Parathyroid adenoma (tissue), 2 donors: ENCODE results near the gene LSMEM2.
"Not testable (repeated sequence)": the region's sequence is repeated elsewhere in the genome, so short reads cannot be mapped to it uniquely, and the experiment has no call there.

ENCODE experiments used
- H2AFZ ChIP-seq: fragments of 300-600 bp; sonication (generic); one replicate; pipeline ENCODE4 v1.7.0; 2017; ENCODE audit warnings: antibody characterized with exemption, mild to moderate bottlenecking
- H3K27ac ChIP-seq: fragments of 300-600 bp; sonication (generic); one replicate; pipeline ENCODE4 v1.7.0; 2017
- H3K27me3 ChIP-seq: fragments of 300-600 bp; sonication (generic); one replicate; pipeline ENCODE4 v1.7.0; 2017; ENCODE audit warnings: low read length; ENCODE audit not compliant: control insufficient read depth, insufficient read depth
- H3K36me3 ChIP-seq: fragments of 300-600 bp; sonication (generic); one replicate; pipeline ENCODE4 v1.7.0; 2017; ENCODE audit warnings: low read length; ENCODE audit not compliant: control insufficient read depth, insufficient read depth
- H3K4me1 ChIP-seq: fragments of 300-600 bp; sonication (generic); one replicate; pipeline ENCODE4 v1.7.0; 2017; ENCODE audit warnings: control low read depth
- H3K4me2 ChIP-seq: fragments of 300-600 bp; sonication (generic); one replicate; pipeline ENCODE4 v1.7.0; 2017; ENCODE audit warnings: low read length
- H3K4me3 ChIP-seq: fragments of 300-600 bp; sonication (generic); one replicate; pipeline ENCODE4 v1.7.0; 2017; ENCODE audit warnings: low read depth, low read length
- H3K79me2 ChIP-seq: fragments of 300-600 bp; sonication (generic); one replicate; pipeline ENCODE4 v1.7.0; 2017; ENCODE audit warnings: control low read depth
- H3K9ac ChIP-seq: fragments of 300-600 bp; sonication (generic); one replicate; pipeline ENCODE4 v1.7.0; 2017; ENCODE audit warnings: mild to moderate bottlenecking
- H3K9me3 ChIP-seq: fragments of 300-600 bp; sonication (generic); one replicate; pipeline ENCODE4 v1.7.0; 2017; ENCODE audit warnings: low read length; ENCODE audit not compliant: control insufficient read depth
- CTCF ChIP-seq: fragments of 300-600 bp; sonication (generic); IDR thresholded peaks from one replicate; pipeline ENCODE4 v1.7.0; 2017; ENCODE audit warnings: antibody characterized with exemption, mild to moderate bottlenecking
- donor health status: primary hyperparathyroidism.

The LSMEM2 gene

DNA sequence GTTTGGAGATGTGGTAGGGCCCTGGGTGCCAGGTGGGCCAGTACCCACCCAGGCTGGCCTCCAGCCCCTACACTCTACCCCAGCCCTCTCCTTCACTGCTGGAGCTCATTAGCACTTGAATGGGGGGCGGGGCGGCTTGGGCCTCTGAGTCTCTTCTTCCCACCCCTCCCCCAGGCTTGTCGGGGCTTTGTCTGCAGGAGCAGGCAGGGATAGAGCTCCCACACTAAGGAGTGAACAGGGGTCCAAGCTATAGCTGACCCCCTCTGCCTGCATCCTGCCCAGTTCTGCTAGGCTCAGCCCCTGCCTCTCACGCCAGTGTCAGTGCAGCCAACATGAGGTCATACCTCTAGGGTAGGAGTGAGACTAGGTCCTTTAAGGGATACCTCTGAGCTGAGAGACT is 37.7 kb upstream of the LSMEM2 start:
- Histone ChIP-seq H3K27me3 (no peaks in the 10 kb centered on the region), H3K9me3 (no peaks in the 10 kb centered on the region), H3K79me2 (peaks cover 83% of the 10 kb centered on the region), H3K9ac (no peak overlapping the region), H3K36me3 (no peaks in the 10 kb centered on the region), H2AFZ (no peak overlapping the region), H3K4me3 (no peak overlapping the region), H3K4me2 (no peak overlapping the region), H3K27ac (peak overlapping the region; percentile 45), H3K4me1 (peaks cover 55% of the 10 kb centered on the region)
- no peak for TF ChIP-seq CTCF

DNA sequence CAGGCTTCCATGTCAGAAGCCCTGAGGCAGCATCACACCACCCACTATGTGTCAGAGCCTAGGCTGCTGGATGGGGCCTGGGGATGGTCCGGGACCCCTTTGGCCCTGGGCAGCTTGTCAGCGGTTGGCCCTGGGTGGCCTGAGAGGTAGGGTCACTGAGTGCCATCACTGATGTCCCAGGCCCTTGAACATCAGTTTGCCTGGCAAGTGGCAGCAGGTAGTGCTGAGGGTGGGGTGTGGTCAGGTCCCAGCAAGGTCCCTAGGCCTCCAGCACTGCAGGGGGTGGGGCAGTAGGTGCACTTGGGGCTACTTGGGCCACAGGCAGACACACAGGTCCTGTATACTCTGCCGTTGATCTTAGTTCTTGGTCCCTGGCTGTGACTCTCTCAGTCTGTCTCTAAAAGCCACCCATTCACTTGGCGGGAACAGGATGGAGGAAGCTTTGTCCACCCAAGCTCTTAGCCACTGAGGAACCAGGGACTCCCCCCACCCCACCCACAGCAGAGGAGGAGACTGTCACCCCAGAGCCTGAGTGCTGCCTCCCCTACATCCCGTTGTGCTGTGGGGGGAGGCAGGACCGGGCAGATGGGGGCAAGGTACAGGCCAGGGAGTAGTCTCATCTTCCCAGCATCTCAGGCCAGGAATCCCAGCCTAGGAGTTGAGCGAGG is 37.0 kb upstream of the LSMEM2 start:
- Histone ChIP-seq H3K4me2 (no peak overlapping the region), H3K27me3 (no peaks in the 10 kb centered on the region), H2AFZ (no peak overlapping the region), H3K4me1 (peaks cover 62% of the 10 kb centered on the region), H3K79me2 (peaks cover 76% of the 10 kb centered on the region), H3K4me3 (no peak overlapping the region), H3K36me3 (no peaks in the 10 kb centered on the region), H3K9ac (no peak overlapping the region), H3K27ac (peak overlapping the region; percentile 45), H3K9me3 (no peaks in the 10 kb centered on the region)
- TF ChIP-seq CTCF: no peak

GRCh38 chr3:50242381-50242770 is 36.5 kb upstream of the LSMEM2 start:
- no peaks in the 10 kb centered on the region for H3K36me3 ChIP-seq
- no peak overlapping the region for H3K4me3 ChIP-seq
- H3K79me2 ChIP-seq: peaks cover 75% of the 10 kb centered on the region
- no peak overlapping the region for H3K9ac ChIP-seq
- peaks cover 67% of the 10 kb centered on the region for H3K4me1 ChIP-seq
- no peak for TF ChIP-seq CTCF
- no peak overlapping the region for H3K4me2 ChIP-seq
- H2AFZ ChIP-seq: no peak overlapping the region
- H3K27me3 ChIP-seq: no peaks in the 10 kb centered on the region
- peak overlapping the region; percentile 97 for H3K27ac ChIP-seq
- no peaks in the 10 kb centered on the region for H3K9me3 ChIP-seq

GRCh38 chr3:50242851-50243542 is 35.9 kb upstream of the LSMEM2 start:
- H3K9me3 ChIP-seq: no peaks in the 10 kb centered on the region
- no peak overlapping the region for H3K4me2 ChIP-seq
- no peak overlapping the region for H2AFZ ChIP-seq
- no peaks in the 10 kb centered on the region for H3K36me3 ChIP-seq
- peaks cover 73% of the 10 kb centered on the region for H3K4me1 ChIP-seq
- peak overlapping the region; percentile 97 for H3K27ac ChIP-seq
- no peak for TF ChIP-seq CTCF
- no peak overlapping the region for H3K9ac ChIP-seq
- H3K27me3 ChIP-seq: no peaks in the 10 kb centered on the region
- no peak overlapping the region for H3K4me3 ChIP-seq
- peaks cover 77% of the 10 kb centered on the region for H3K79me2 ChIP-seq

DNA sequence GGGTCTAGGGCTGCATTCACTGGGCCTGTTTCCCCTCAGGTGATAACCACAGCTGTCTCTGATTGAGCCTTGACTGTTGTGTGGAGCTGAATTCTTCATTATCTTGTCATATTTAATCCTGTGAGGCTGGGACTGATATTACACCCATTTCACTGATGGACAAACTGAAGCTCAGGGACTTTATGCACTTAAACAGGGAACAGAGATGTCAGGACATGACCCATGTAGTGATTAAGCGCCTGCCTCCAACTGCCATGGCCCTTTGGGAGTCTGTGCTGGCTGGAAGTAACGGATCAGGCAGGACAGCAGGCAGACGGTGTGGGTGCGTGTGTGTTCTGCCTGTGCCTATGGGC is 35.4 kb upstream of the LSMEM2 start:
- no peaks in the 10 kb centered on the region for H3K36me3 ChIP-seq
- H3K9ac ChIP-seq: no peak overlapping the region
- H3K4me3 ChIP-seq: no peak overlapping the region
- no peaks in the 10 kb centered on the region for H3K27me3 ChIP-seq
- no peaks in the 10 kb centered on the region for H3K9me3 ChIP-seq
- peaks cover 73% of the 10 kb centered on the region for H3K4me1 ChIP-seq
- H3K4me2 ChIP-seq: no peak overlapping the region
- H3K27ac ChIP-seq: peak overlapping the region; percentile 97
- peaks cover 83% of the 10 kb centered on the region for H3K79me2 ChIP-seq
- no peak for TF ChIP-seq CTCF
- no peak overlapping the region for H2AFZ ChIP-seq

GRCh38 chr3:50244813-50245212 is 34.1 kb upstream of the LSMEM2 start:
- H3K4me3 ChIP-seq, H3K36me3 ChIP-seq, H3K9ac ChIP-seq, H3K27me3 ChIP-seq, H3K4me2 ChIP-seq, H3K9me3 ChIP-seq, H2AFZ ChIP-seq: not testable (repeated sequence)
- H3K4me1 ChIP-seq: peaks cover 71% of the 10 kb centered on the region
- H3K27ac ChIP-seq: peak overlapping the region; percentile 97
- peaks cover 83% of the 10 kb centered on the region for H3K79me2 ChIP-seq
